Ovary (tissue), 9 donors: ENCODE results near the gene PRKCE. TPM values are rescaled to one million over a fixed set of nuclear protein-coding genes. Genes with fewer than 3 reads are reported as not detected.
"Not testable (repeated sequence)": the region's sequence is repeated elsewhere in the genome, so short reads cannot be mapped to it uniquely, and the experiment has no call there.

Experiments used
- DNase-seq, 5 donors: peaks; one replicate each; pipeline ENCODE4 v3.0.0-alpha.2; 2019 to 2020
- H3K27ac ChIP-seq, 2 donors: fragments of 200-600 bp; one replicate each; pipeline versions ENCODE4 v1.5.1 to v1.8.0; 2019 to 2022
- H3K27me3 ChIP-seq: fragments of 200-600 bp; one replicate; pipeline ENCODE4 v1.8.0; 2022
- H3K36me3 ChIP-seq: fragments of 200-600 bp; sonication (generic); one replicate; pipeline ENCODE4 v1.5.1; 2019
- H3K4me1 ChIP-seq: one replicate; pipeline ENCODE4 v1.8.1; 2013; ENCODE audit warnings: mild to moderate bottlenecking, moderate library complexity; ENCODE audit not compliant: insufficient read depth
- H3K4me3 ChIP-seq: fragments of 200-600 bp; sonication (generic); one replicate; pipeline ENCODE4 v1.5.1; 2017
- H3K9me3 ChIP-seq, 2 donors: fragments of 200-600 bp in 1 of 2; sonication (generic) in 1 of 2; one replicate each; pipeline versions ENCODE4 v1.5.1 to v1.8.1; 2013 to 2019; ENCODE audit warnings: mild to moderate bottlenecking in 1 of 2, moderate library complexity in 1 of 2
- EP300 ChIP-seq: sonication (generic); formaldehyde crosslinking; IDR thresholded peaks from one replicate; pipeline ENCODE4 v1.6.1; 2017; ENCODE audit warnings: antibody characterized with exemption
- POLR2A ChIP-seq: fragments of 450-650 bp; IDR thresholded peaks from one replicate; pipeline ENCODE4 v1.6.1; 2017; ENCODE audit warnings: antibody characterized with exemption, mild to moderate bottlenecking, moderate library complexity
- WGBS, 3 donors: extraction: QIAGEN DNeasy Blood & Tissue Kit in 1 of 3; methylation state at CpG; one replicate each; pipeline versions ENCODE4 v1.1.5 to v1.1.7; 2013 to 2017; 5-methylcytosine and 5-hydroxymethylcytosine counted together
- intact Hi-C, 4 donors: fragments of 100-400 bp; cut with DNase I; formaldehyde crosslinking; loops; one replicate each; pipeline versions ENCODE4 v1.11.0 to v1.15.1; 2022 to 2023
- polyA plus RNA-seq, 2 donors: library from polyadenylated mRNA; stranded (reverse); fragments of 200-250 nt in 1 of 2; fragments of 350-450 nt in 1 of 2; fragmentation: Illumina TruSeq in 1 of 2; extraction: RNeasy Lipid Tissue Mini Kit (QIAGEN cat#74804) in 1 of 2; gene quantifications; one replicate each; pipeline ENCODE4 v1.2.3, GENCODE V29; 2013 to 2014
- total RNA-seq, 7 donors: library from RNA; depleted of rRNA in 2 of 7; stranded (reverse); fragments of >200 nt in 2 of 7; fragmentation: NEBNext Ultra II Directional in 3 of 7; extraction: Animal tissue kit (Norgen Biotek cat#: 25700) in 3 of 7; gene quantifications; one replicate each; pipeline versions ENCODE4 v1.1.0 to v1.2.4, GENCODE V29; 2016 to 2023
- TF ChIP-seq, protein P1 (sequence below), 3 donors: fragments of 450-650 bp in 2 of 3; fragments of 200-600 bp in 1 of 3; IDR thresholded peaks; one replicate each; pipeline versions ENCODE4 v1.5.1 to v1.8.0; 2016 to 2022; ENCODE audit warnings: antibody characterized with exemption in 3 of 3, mild to moderate bottlenecking in 1 of 3
- donor health status: DM: no; HTN: no; CAD: no; lungs with moderate emphysema.
- donor health status: DM: no; HTN: no; CAD: no.
- donor health status: Bipolar disorder and iron deficiency.
- donor health status: DM: yes; HTN: yes; CAD: no.
- donor health status: DM: no; HTN: no; CAD: no.
- donor health status: DM: yes; HTN: yes; CAD: no.

The PRKCE gene
- total and polyA plus RNA-seq, 9 donors = 3.1 to 22.8 (median 12.8) TPM

DNA sequence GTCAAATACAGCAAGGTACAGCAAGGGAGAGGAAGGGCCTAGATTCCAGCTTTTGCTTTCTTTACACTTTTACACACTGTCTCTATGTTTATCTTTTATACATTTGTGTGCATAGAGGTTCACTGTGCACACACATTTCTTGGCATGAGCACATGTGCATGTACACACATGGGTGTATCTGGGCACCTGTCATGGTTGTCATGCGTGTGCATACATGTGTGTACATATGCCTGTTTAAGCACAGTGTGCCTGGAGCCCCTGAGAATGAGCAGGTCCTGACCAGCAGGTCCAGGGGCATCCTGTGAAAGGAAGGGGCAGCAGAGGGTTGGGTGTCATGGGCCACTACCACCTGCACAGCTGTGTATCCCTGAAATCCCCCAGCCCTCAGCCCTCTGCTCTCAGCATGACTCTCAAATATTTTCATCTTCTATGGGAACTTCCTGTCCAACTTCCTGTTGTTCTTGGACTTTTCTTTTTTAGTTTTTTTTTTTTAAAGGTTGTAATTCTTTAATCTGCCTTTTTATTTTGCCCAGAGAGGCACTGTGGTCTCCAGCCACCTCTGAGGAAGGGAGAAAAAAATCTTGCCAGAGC lies 548.7 kb downstream of the PRKCE start:
- Histone ChIP-seq H3K4me3 (no peak overlapping the region), H3K27ac (no peak overlapping the region), H3K9me3 (no peaks in the 10 kb centered on the region), H3K36me3 (no peaks in the 10 kb centered on the region), H3K4me1 (peaks cover 2% of the 10 kb centered on the region), H3K27me3 (no peaks in the 10 kb centered on the region)
- TF ChIP-seq EP300 = no peak
- TF ChIP-seq, protein P1, sequence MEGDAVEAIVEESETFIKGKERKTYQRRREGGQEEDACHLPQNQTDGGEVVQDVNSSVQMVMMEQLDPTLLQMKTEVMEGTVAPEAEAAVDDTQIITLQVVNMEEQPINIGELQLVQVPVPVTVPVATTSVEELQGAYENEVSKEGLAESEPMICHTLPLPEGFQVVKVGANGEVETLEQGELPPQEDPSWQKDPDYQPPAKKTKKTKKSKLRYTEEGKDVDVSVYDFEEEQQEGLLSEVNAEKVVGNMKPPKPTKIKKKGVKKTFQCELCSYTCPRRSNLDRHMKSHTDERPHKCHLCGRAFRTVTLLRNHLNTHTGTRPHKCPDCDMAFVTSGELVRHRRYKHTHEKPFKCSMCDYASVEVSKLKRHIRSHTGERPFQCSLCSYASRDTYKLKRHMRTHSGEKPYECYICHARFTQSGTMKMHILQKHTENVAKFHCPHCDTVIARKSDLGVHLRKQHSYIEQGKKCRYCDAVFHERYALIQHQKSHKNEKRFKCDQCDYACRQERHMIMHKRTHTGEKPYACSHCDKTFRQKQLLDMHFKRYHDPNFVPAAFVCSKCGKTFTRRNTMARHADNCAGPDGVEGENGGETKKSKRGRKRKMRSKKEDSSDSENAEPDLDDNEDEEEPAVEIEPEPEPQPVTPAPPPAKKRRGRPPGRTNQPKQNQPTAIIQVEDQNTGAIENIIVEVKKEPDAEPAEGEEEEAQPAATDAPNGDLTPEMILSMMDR (IDR thresholded peaks at IDR 0.05) = no peak
- TF ChIP-seq POLR2A = no peak
- DNase-seq = no peak
- intact Hi-C loops = no loop called here
- WGBS, 3 donors = 94 to 100% (median 96%) methylated on average over 1 of the region's 1 CpG

DNA sequence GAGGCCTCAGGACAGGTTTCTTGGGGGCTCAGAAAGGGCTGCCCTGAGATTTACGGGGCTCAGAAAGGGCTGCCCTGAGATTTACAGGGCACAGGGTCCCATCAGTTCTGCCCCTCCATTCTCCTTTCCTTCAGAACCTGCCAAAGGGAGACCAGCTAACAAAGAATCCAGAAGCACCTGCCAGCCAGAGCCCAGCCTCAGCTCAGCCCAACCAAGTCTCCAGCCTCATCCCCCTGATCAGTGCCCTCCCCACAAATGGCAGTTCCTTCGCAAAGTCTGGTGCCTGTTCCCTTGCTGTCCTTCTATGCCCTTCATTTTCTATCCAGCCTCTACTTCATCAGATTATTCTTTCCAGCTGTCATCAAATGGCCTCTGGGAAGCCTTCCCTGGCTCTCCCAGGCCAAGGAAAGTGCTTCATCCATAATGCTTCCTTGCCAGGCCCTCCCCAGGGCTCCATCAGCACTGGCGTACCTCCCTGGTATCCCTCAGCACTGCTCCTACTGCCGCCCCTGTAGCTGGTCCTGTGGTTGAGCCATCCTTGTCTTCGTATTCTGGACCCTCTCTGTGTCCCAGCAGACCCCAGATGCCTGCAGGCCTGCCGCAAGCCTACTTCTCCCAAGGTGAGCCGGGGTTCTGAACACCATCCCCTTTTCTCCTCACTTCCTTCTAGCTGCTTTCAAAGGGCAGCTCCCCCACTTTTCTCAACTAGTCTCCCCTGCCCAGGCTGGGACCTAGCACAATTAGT lies 549.6 kb downstream of the PRKCE start:
- DNase-seq = no peak
- TF ChIP-seq EP300 = no peak
- TF ChIP-seq, protein P1 (IDR thresholded peaks at IDR 0.05) = no peak
- TF ChIP-seq POLR2A = no peak
- H3K4me3 ChIP-seq = no peak overlapping the region
- 91 to 96% (median 94%) methylated on average over 7 of the region's 7 CpGs for whole genome bisulfite sequencing, 3 donors
- peaks cover 2% of the 10 kb centered on the region for H3K4me1 ChIP-seq
- no peaks in the 10 kb centered on the region for H3K27me3 ChIP-seq
- H3K9me3 ChIP-seq = no peaks in the 10 kb centered on the region
- intact Hi-C loops = no loop called here
- H3K27ac ChIP-seq = no peak overlapping the region
- no peaks in the 10 kb centered on the region for H3K36me3 ChIP-seq

DNA sequence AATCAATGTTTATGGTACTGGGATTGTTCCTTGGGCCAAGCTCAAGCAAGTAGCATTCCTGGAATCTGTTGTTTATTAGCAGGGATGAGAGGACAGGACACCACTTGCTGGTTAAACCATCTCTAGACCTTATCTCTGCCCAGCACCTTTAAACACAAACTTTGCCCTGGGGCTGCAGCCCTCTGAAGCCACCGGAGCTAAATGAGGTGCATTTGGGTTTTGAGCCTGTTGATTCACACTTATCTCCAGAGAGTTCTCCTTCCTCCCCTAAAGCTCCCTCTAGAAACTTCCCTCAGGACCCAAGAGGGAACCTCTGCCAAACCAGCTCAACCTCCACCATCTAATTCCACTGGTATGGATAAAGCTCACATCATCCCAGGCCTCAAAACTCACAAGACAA lies 551.0 kb downstream of the PRKCE start:
- WGBS, 3 donors = 83 to 95% (median 92%) methylated on average over 1 of the region's 1 CpG
- Histone ChIP-seq H3K4me3 (no peak overlapping the region), H3K27ac (no peak overlapping the region), H3K9me3 (no peaks in the 10 kb centered on the region), H3K27me3 (no peaks in the 10 kb centered on the region), H3K4me1 (peaks cover 2% of the 10 kb centered on the region), H3K36me3 (no peaks in the 10 kb centered on the region)
- no peak for DNase-seq
- intact Hi-C loops = no loop called here
- TF ChIP-seq POLR2A (no peak), EP300 (no peak)
- TF ChIP-seq, protein P1 (IDR thresholded peaks at IDR 0.05) = no peak

DNA sequence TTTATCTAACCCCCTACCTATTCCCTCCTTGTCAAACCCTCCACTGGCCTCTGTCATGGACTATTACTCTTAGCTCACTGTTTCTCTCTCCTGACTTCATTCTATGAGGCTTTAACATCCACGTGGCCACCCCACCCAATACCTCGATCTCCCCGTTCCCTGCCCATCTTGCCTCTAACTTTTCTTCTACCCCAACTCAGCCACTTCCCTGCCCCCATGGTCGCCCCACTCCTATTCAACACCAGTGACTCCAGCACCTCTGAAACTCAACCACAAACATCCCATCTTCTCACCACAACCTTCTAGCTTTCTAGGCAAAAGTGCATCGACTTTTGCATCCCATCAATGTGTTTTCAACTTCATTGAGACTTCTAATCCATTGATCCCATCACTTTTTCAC lies 551.5 kb downstream of the PRKCE start:
- no peaks in the 10 kb centered on the region for H3K9me3 ChIP-seq
- H3K27me3 ChIP-seq = no peaks in the 10 kb centered on the region
- peaks cover 2% of the 10 kb centered on the region for H3K4me1 ChIP-seq
- WGBS, 3 donors = 90 to 96% (median 93%) methylated on average over 5 of the region's 5 CpGs
- H3K4me3 ChIP-seq = no peak overlapping the region
- TF ChIP-seq, protein P1 (IDR thresholded peaks at IDR 0.05) = no peak
- TF ChIP-seq EP300 = no peak
- TF ChIP-seq POLR2A = no peak
- intact Hi-C loops = no loop called here
- no peak for DNase-seq
- no peak overlapping the region for H3K27ac ChIP-seq
- no peaks in the 10 kb centered on the region for H3K36me3 ChIP-seq

DNA sequence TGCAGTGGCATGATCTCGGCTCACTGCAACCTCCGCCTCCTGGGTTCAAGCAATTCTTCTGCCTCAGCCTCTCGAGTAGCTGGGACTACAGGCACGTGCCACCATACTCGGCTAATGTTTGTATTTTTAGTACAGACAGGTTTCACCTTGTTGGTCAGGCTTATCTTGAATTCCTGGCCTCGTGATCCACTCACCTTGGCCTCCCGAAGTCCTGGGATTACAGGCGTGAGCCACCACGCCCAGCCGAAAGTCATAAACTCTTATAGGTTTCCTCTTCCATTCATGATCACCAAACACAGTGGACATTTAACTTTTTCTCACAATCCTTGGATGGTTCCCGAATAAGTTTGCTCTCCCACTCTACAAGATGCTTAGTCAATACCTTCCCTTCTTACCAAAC lies 552.2 kb downstream of the PRKCE start:
- H3K36me3 ChIP-seq, H3K27ac ChIP-seq, intact Hi-C loops, DNase-seq, H3K4me3 ChIP-seq, H3K4me1 ChIP-seq, H3K27me3 ChIP-seq, H3K9me3 ChIP-seq: not testable (repeated sequence)
- 90 to 96% (median 94%) methylated on average over 11 of the region's 11 CpGs for WGBS, 3 donors
